GM12878 (cell line): ENCODE results near the gene ATN1. TPM values are rescaled to one million over a fixed set of nuclear protein-coding genes. Genes with fewer than 3 reads are reported as not detected.
A peak's percentile ranks its signal among the peaks of the same experiment; 100 is the strongest.

ENCODE experiments used
- ASH2L ChIP-seq: fragments of 300-600, 200-600 bp; sonication (generic); IDR thresholded peaks from 2 replicates; pipeline ENCODE4 v1.6.1; 2017; ENCODE audit warnings: low read depth, mild to moderate bottlenecking, borderline replicate concordance
- CREM ChIP-seq: IDR thresholded peaks from 2 replicates; pipeline ENCODE4 v1.6.1; 2014; ENCODE audit warnings: antibody characterized with exemption, low read depth
- FOXM1 ChIP-seq: IDR thresholded peaks from 2 replicates; pipeline ENCODE4 v1.6.1; 2012; ENCODE audit warnings: low read depth, mild to moderate bottlenecking, inconsistent platforms, low read length, moderate library complexity
- GATAD2B ChIP-seq: fragments of 450-650 bp; conservative IDR thresholded peaks from 2 replicates; pipeline ENCODE4 v1.6.1; 2017; ENCODE audit warnings: low read depth, mild to moderate bottlenecking, moderate library complexity
- HDAC6 ChIP-seq: fragments of 200-600 bp; sonication (generic); IDR thresholded peaks from one replicate; pipeline ENCODE4 v1.8.0; 2017; ENCODE audit warnings: antibody characterized with exemption; ENCODE audit not compliant: unreplicated experiment
- HSF1 ChIP-seq: fragments of 150-350 bp; IDR thresholded peaks from 2 replicates; pipeline ENCODE4 v1.6.1; 2014; ENCODE audit warnings: mild to moderate bottlenecking, low read depth, low read length
- IKZF1 ChIP-seq: fragments of 450-650 bp; conservative IDR thresholded peaks from 2 replicates; pipeline ENCODE4 v1.6.1; 2017; ENCODE audit warnings: antibody characterized with exemption, mild to moderate bottlenecking
- IKZF2 ChIP-seq, 2 experiments: fragments of 450-650 bp; IDR thresholded peaks; 2 replicates each; pipeline ENCODE4 v1.6.1; 2017; ENCODE audit warnings: mild to moderate bottlenecking in 2 of 2, moderate library complexity in 2 of 2
- JUND ChIP-seq: IDR thresholded peaks from 2 replicates; pipeline ENCODE4 v1.6.1; 2012; ENCODE audit warnings: low read depth, mild to moderate bottlenecking, low read length, improper control_type of control experiment, moderate library complexity
- KDM1A ChIP-seq: fragments of 200-600 bp; sonication (generic); IDR thresholded peaks from 2 replicates; pipeline ENCODE4 v1.6.1; 2016; ENCODE audit warnings: borderline replicate concordance
- MYB ChIP-seq: fragments of 150-350 bp; IDR thresholded peaks from 2 replicates; pipeline ENCODE4 v1.6.1; 2014; ENCODE audit warnings: mild to moderate bottlenecking, low read depth, low read length, borderline replicate concordance
- PAX5 ChIP-seq: IDR thresholded peaks from 2 replicates; pipeline ENCODE4 v1.6.1; 2011; ENCODE audit warnings: low read depth, low read length, borderline replicate concordance
- POLR2A ChIP-seq: IDR thresholded peaks from 2 replicates; pipeline ENCODE4 v1.6.1; 2011; ENCODE audit warnings: low read depth, mild to moderate bottlenecking, low read length
- RELA ChIP-seq: fragments of 450-650 bp; IDR thresholded peaks from 2 replicates; pipeline ENCODE4 v1.8.0; 2014; ENCODE audit warnings: borderline replicate concordance; ENCODE audit not compliant: partially characterized antibody
- SIN3A ChIP-seq: IDR thresholded peaks from 2 replicates; pipeline ENCODE4 v1.6.1; 2012; ENCODE audit warnings: low read depth, low read length, improper control_type of control experiment
- SIX5 ChIP-seq: IDR thresholded peaks from 2 replicates; pipeline ENCODE4 v1.6.1; 2011; ENCODE audit warnings: mild to moderate bottlenecking, low read depth, low read length, moderate library complexity; ENCODE audit not compliant: severe bottlenecking
- SMAD1 ChIP-seq: fragments of 450-650 bp; IDR thresholded peaks from 2 replicates; pipeline ENCODE4 v1.6.1; 2018; ENCODE audit warnings: mild to moderate bottlenecking, low read depth; ENCODE audit not compliant: partially characterized antibody
- SREBF1 ChIP-seq: IDR thresholded peaks from 2 replicates; pipeline ENCODE4 v1.6.1; 2012; ENCODE audit warnings: mild to moderate bottlenecking, low read length
- SUZ12 ChIP-seq: fragments of 200-600 bp; sonication (generic); IDR thresholded peaks from one replicate; pipeline ENCODE4 v1.6.1; 2018; ENCODE audit warnings: antibody characterized with exemption, mild to moderate bottlenecking; ENCODE audit not compliant: unreplicated experiment
- TARDBP ChIP-seq: IDR thresholded peaks from 2 replicates; pipeline ENCODE4 v1.6.1; 2016; ENCODE audit warnings: borderline replicate concordance
- TCF7 ChIP-seq: IDR thresholded peaks from 2 replicates; pipeline ENCODE4 v1.6.1; 2014; ENCODE audit warnings: antibody characterized with exemption, borderline replicate concordance
- YBX1 ChIP-seq: fragments of 450-650 bp; IDR thresholded peaks from 2 replicates; pipeline ENCODE4 v1.6.1; 2016; ENCODE audit warnings: antibody characterized with exemption
- ZZZ3 ChIP-seq: IDR thresholded peaks from 2 replicates; pipeline ENCODE4 v1.6.1; 2011; ENCODE audit warnings: low read depth; ENCODE audit not compliant: control insufficient read depth, insufficient read length
- polyA plus RNA-seq, 11 experiments: library from polyadenylated mRNA; depleted of rRNA in 4 of 11; unstranded in 6 of 11; stranded (reverse) in 5 of 11; fragments of >200 nt; fragmentation: Nextera tagmentation in 4 of 11; fragmentation: Illumina TruSeq in 1 of 11; extraction: Ambion mirVana in 4 of 11; extraction: Trizol in 1 of 11; gene quantifications; 1 replicate in 1 of 11; 2 replicates in 10 of 11; pipeline versions ENCODE4 v1.2.1 to v1.2.3, GENCODE V29; 2011 to 2016; ENCODE audit warnings: inconsistent platforms in 2 of 11, missing spikeins in 2 of 11, low read depth in 1 of 11
- total RNA-seq, 4 experiments: library from RNA; depleted of rRNA in 3 of 4; stranded (reverse); fragments of >200 nt in 3 of 4; fragmentation: Illumina TruSeq in 1 of 4; extraction: Trizol in 1 of 4; gene quantifications; 2 replicates each; pipeline versions ENCODE4 v1.2.1 to v1.2.3, GENCODE V29; 2013 to 2021
- TF ChIP-seq, protein P1 (sequence below): IDR thresholded peaks from 2 replicates; pipeline ENCODE4 v1.6.1; 2011; ENCODE audit warnings: low read depth, mild to moderate bottlenecking, low read length, moderate library complexity, borderline replicate concordance; ENCODE audit errors: extremely low read depth
- TF ChIP-seq, protein P2 (sequence below): fragments of 450-650 bp; IDR thresholded peaks from 2 replicates; pipeline ENCODE4 v1.6.1; 2018; ENCODE audit warnings: borderline replicate concordance, mild to moderate bottlenecking; ENCODE audit not compliant: partially characterized antibody
- TF ChIP-seq, protein P3 (sequence below): fragments of 450-650 bp; IDR thresholded peaks from 2 replicates; pipeline ENCODE4 v1.6.1; 2017; ENCODE audit warnings: antibody characterized with exemption, mild to moderate bottlenecking, moderate library complexity

Gene ATN1
- total and polyA plus RNA-seq, 10 of the 15 experiments (the other 5 are each of a cell fraction or from before 2014, with no cell fraction given) = 0.08 to 44.5 (median 5.0) TPM

- TF ChIP-seq, protein P1, sequence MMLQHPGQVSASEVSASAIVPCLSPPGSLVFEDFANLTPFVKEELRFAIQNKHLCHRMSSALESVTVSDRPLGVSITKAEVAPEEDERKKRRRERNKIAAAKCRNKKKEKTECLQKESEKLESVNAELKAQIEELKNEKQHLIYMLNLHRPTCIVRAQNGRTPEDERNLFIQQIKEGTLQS = no peak
- TF ChIP-seq ASH2L = no peak
- TF ChIP-seq IKZF2 (IDR thresholded peaks at IDR 0.05) = no peak
- TF ChIP-seq IKZF1 = peak; percentile 52
- TF ChIP-seq GATAD2B = no peak; the same call in 1 of the 2 replicates
- no peak for TF ChIP-seq JUND
- no peak for TF ChIP-seq HSF1
- TF ChIP-seq YBX1 = no peak
- peak; percentile 53 for TF ChIP-seq HDAC6
- no peak for TF ChIP-seq SREBF1
- no peak for TF ChIP-seq TCF7
- no peak for TF ChIP-seq MYB
- peak; percentile 59 for TF ChIP-seq POLR2A
- 0 out of 2 replicates have a peak, but pooled peaks have one; percentile 5 for TF ChIP-seq PAX5
- TF ChIP-seq KDM1A = no peak
- no peak for TF ChIP-seq SUZ12
- no peak for TF ChIP-seq SMAD1
- TF ChIP-seq RELA = no peak
- TF ChIP-seq SIX5 = no peak
- no peak for TF ChIP-seq SIN3A
- TF ChIP-seq ZZZ3 = no peak
- TF ChIP-seq FOXM1 = no peak
- TF ChIP-seq, protein P2, sequence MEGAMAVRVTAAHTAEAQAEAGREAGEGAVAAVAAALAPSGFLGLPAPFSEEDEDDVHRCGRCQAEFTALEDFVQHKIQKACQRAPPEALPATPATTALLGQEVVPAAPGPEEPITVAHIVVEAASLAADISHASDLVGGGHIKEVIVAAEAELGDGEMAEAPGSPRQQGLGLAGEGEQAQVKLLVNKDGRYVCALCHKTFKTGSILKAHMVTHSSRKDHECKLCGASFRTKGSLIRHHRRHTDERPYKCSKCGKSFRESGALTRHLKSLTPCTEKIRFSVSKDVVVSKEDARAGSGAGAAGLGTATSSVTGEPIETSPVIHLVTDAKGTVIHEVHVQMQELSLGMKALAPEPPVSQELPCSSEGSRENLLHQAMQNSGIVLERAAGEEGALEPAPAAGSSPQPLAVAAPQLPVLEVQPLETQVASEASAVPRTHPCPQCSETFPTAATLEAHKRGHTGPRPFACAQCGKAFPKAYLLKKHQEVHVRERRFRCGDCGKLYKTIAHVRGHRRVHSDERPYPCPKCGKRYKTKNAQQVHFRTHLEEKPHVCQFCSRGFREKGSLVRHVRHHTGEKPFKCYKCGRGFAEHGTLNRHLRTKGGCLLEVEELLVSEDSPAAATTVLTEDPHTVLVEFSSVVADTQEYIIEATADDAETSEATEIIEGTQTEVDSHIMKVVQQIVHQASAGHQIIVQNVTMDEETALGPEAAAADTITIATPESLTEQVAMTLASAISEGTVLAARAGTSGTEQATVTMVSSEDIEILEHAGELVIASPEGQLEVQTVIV = no peak
- TF ChIP-seq, protein P3, sequence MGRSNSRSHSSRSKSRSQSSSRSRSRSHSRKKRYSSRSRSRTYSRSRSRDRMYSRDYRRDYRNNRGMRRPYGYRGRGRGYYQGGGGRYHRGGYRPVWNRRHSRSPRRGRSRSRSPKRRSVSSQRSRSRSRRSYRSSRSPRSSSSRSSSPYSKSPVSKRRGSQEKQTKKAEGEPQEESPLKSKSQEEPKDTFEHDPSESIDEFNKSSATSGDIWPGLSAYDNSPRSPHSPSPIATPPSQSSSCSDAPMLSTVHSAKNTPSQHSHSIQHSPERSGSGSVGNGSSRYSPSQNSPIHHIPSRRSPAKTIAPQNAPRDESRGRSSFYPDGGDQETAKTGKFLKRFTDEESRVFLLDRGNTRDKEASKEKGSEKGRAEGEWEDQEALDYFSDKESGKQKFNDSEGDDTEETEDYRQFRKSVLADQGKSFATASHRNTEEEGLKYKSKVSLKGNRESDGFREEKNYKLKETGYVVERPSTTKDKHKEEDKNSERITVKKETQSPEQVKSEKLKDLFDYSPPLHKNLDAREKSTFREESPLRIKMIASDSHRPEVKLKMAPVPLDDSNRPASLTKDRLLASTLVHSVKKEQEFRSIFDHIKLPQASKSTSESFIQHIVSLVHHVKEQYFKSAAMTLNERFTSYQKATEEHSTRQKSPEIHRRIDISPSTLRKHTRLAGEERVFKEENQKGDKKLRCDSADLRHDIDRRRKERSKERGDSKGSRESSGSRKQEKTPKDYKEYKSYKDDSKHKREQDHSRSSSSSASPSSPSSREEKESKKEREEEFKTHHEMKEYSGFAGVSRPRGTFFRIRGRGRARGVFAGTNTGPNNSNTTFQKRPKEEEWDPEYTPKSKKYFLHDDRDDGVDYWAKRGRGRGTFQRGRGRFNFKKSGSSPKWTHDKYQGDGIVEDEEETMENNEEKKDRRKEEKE = no peak
- no peak for TF ChIP-seq TARDBP
- no peak for TF ChIP-seq CREM
Measured at GRCh38 chr12:6914246-6914946, 13.4 kb upstream of the ATN1 start, which contains the start of gene ENO2 (continued).
